ENCODE data around the gene TWIST2.

Gene TWIST2

DNA sequence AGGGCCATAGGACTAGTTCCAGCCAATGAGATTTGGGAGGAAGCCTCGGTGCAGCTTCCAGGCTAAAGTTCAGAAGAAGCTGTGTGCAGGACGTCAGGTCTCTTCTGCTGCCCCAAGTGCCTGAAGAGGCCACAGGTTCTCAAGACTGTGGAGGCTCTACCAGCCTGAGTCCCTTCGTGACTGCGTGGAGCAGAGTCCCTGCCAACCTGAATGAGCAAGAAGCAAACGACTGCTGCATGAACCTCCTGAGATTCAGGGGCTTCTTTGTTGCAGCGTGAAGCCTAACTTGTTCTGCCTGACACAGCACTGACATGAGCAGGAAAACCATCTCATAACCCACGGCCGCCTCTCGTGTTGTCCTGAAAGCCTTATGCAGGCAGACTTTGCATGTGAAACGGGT is 39.7 kb downstream of the TWIST2 start:
- H3K9ac ChIP-seq (ENCODE audit: low read depth, low read length) = no peak overlapping the region
- no peaks in the 10 kb centered on the region for H3K9me3 ChIP-seq (replicated peaks; ENCODE audit: low read length)
- peaks cover 3% of the 10 kb centered on the region for H3K4me1 ChIP-seq (ENCODE audit: control insufficient read depth, insufficient read depth, low read length)
- H3K4me3 ChIP-seq (ENCODE audit: low read length) = no peak overlapping the region
- no peak overlapping the region for H3K4me2 ChIP-seq (ENCODE audit: low read length)
- peaks cover 15% of the 10 kb centered on the region for H3K36me3 ChIP-seq (ENCODE audit: insufficient read depth, low read length)
- no peaks in the 10 kb centered on the region for H3K27me3 ChIP-seq (ENCODE audit: control insufficient read depth, insufficient read depth, low read length)

DNA sequence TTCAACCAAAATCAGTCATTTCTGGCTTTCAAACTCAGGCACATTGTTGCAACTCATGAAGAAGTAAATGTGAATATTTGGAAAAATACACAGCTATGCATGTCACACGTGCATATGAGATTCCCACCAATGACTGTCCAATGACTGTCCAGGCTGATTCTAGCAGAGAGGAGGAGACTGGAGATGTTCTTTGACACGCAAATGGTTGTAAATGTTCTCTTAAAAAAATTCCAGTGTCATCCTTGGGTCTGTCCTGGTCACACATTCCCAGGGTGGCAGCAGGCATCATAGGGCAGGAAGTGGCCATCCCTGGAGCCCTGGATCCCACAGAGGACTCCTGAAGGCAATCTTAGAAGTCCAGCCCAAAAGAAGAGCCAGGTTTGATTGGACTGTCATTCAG is 40.9 kb downstream of the TWIST2 start:
- Histone ChIP-seq H3K36me3 (ENCODE audit: insufficient read depth, low read length) (peaks cover 15% of the 10 kb centered on the region), H3K4me3 (ENCODE audit: low read length) (no peak overlapping the region), H3K4me1 (ENCODE audit: control insufficient read depth, insufficient read depth, low read length) (no peaks in the 10 kb centered on the region), H3K9ac (ENCODE audit: low read depth, low read length) (no peak overlapping the region), H3K4me2 (ENCODE audit: low read length) (no peak overlapping the region), H3K27me3 (ENCODE audit: control insufficient read depth, insufficient read depth, low read length) (no peaks in the 10 kb centered on the region), H3K9me3 (replicated peaks; ENCODE audit: low read length) (no peaks in the 10 kb centered on the region)

- H3K9ac ChIP-seq (ENCODE audit: low read depth, low read length) = no peak overlapping the region
- peaks cover 15% of the 10 kb centered on the region for H3K36me3 ChIP-seq (ENCODE audit: insufficient read depth, low read length)
- no peaks in the 10 kb centered on the region for H3K9me3 ChIP-seq (replicated peaks; ENCODE audit: low read length)
- no peaks in the 10 kb centered on the region for H3K27me3 ChIP-seq (ENCODE audit: control insufficient read depth, insufficient read depth, low read length)
- no peak overlapping the region for H3K4me3 ChIP-seq (ENCODE audit: low read length)
- peaks cover 3% of the 10 kb centered on the region for H3K4me1 ChIP-seq (ENCODE audit: control insufficient read depth, insufficient read depth, low read length)
- H3K4me2 ChIP-seq (ENCODE audit: low read length) = no peak overlapping the region
Measured at GRCh38 chr2:238890131-238890530, 42.2 kb downstream of the TWIST2 start.

GRCh38 chr2:238890618-238891456 is 43.0 kb downstream of the TWIST2 start:
- Histone ChIP-seq H3K9ac (ENCODE audit: low read depth, low read length) (no peak overlapping the region), H3K27me3 (ENCODE audit: control insufficient read depth, insufficient read depth, low read length) (no peaks in the 10 kb centered on the region), H3K4me1 (ENCODE audit: control insufficient read depth, insufficient read depth, low read length) (peaks cover 10% of the 10 kb centered on the region), H3K4me3 (ENCODE audit: low read length) (no peak overlapping the region), H3K4me2 (ENCODE audit: low read length) (no peak overlapping the region), H3K9me3 (replicated peaks; ENCODE audit: low read length) (no peaks in the 10 kb centered on the region), H3K36me3 (ENCODE audit: insufficient read depth, low read length) (peaks cover 15% of the 10 kb centered on the region)

- peaks cover 18% of the 10 kb centered on the region for H3K4me1 ChIP-seq (ENCODE audit: control insufficient read depth, insufficient read depth, low read length)
- H3K9ac ChIP-seq (ENCODE audit: low read depth, low read length) = no peak overlapping the region
- peaks cover 15% of the 10 kb centered on the region for H3K36me3 ChIP-seq (ENCODE audit: insufficient read depth, low read length)
- no peaks in the 10 kb centered on the region for H3K27me3 ChIP-seq (ENCODE audit: control insufficient read depth, insufficient read depth, low read length)
- no peak overlapping the region for H3K4me3 ChIP-seq (ENCODE audit: low read length)
- no peak overlapping the region for H3K4me2 ChIP-seq (ENCODE audit: low read length)
- no peaks in the 10 kb centered on the region for H3K9me3 ChIP-seq (replicated peaks; ENCODE audit: low read length)
Measured at GRCh38 chr2:238891457-238892203, 43.7 kb downstream of the TWIST2 start.

GRCh38 chr2:238892204-238892500 is 44.3 kb downstream of the TWIST2 start:
- no peak overlapping the region for H3K4me2 ChIP-seq (ENCODE audit: low read length)
- no peaks in the 10 kb centered on the region for H3K9me3 ChIP-seq (replicated peaks; ENCODE audit: low read length)

GRCh38 chr2:238892796-238893195 is 44.9 kb downstream of the TWIST2 start:
- peaks cover 19% of the 10 kb centered on the region for H3K4me1 ChIP-seq (ENCODE audit: control insufficient read depth, insufficient read depth, low read length)
- no peak overlapping the region for H3K4me3 ChIP-seq (ENCODE audit: low read length)
- no peak overlapping the region for H3K4me2 ChIP-seq (ENCODE audit: low read length)
- no peaks in the 10 kb centered on the region for H3K9me3 ChIP-seq (replicated peaks; ENCODE audit: low read length)
- no peak overlapping the region for H3K9ac ChIP-seq (ENCODE audit: low read depth, low read length)
- no peaks in the 10 kb centered on the region for H3K27me3 ChIP-seq (ENCODE audit: control insufficient read depth, insufficient read depth, low read length)
- H3K36me3 ChIP-seq (ENCODE audit: insufficient read depth, low read length) = peaks cover 8% of the 10 kb centered on the region

More at GRCh38 chr2:238892204-238892500, 44.3 kb downstream of the TWIST2 start:
- Histone ChIP-seq H3K4me1 (ENCODE audit: control insufficient read depth, insufficient read depth, low read length) (peaks cover 19% of the 10 kb centered on the region), H3K27me3 (ENCODE audit: control insufficient read depth, insufficient read depth, low read length) (no peaks in the 10 kb centered on the region), H3K4me3 (ENCODE audit: low read length) (no peak overlapping the region), H3K36me3 (ENCODE audit: insufficient read depth, low read length) (peaks cover 10% of the 10 kb centered on the region), H3K9ac (ENCODE audit: low read depth, low read length) (no peak overlapping the region)

GRCh38 chr2:238893349-238894000 is 45.6 kb downstream of the TWIST2 start:
- H3K36me3 ChIP-seq (ENCODE audit: insufficient read depth, low read length) = peaks cover 8% of the 10 kb centered on the region
- H3K9me3 ChIP-seq (replicated peaks; ENCODE audit: low read length) = no peaks in the 10 kb centered on the region
- no peaks in the 10 kb centered on the region for H3K27me3 ChIP-seq (ENCODE audit: control insufficient read depth, insufficient read depth, low read length)
- no peak overlapping the region for H3K4me3 ChIP-seq (ENCODE audit: low read length)
- no peak overlapping the region for H3K4me2 ChIP-seq (ENCODE audit: low read length)
- no peak overlapping the region for H3K9ac ChIP-seq (ENCODE audit: low read depth, low read length)
- peaks cover 19% of the 10 kb centered on the region for H3K4me1 ChIP-seq (ENCODE audit: control insufficient read depth, insufficient read depth, low read length)

GRCh38 chr2:238894226-238894949 is 46.5 kb downstream of the TWIST2 start:
- no peak overlapping the region for H3K9ac ChIP-seq (ENCODE audit: low read depth, low read length)
- peaks cover 19% of the 10 kb centered on the region for H3K4me1 ChIP-seq (ENCODE audit: control insufficient read depth, insufficient read depth, low read length)
- H3K27me3 ChIP-seq (ENCODE audit: control insufficient read depth, insufficient read depth, low read length) = no peaks in the 10 kb centered on the region
- no peak overlapping the region for H3K4me2 ChIP-seq (ENCODE audit: low read length)
- H3K4me3 ChIP-seq (ENCODE audit: low read length) = no peak overlapping the region
- peaks cover 8% of the 10 kb centered on the region for H3K36me3 ChIP-seq (ENCODE audit: insufficient read depth, low read length)
- no peaks in the 10 kb centered on the region for H3K9me3 ChIP-seq (replicated peaks; ENCODE audit: low read length)

- peaks cover 19% of the 10 kb centered on the region for H3K4me1 ChIP-seq (ENCODE audit: control insufficient read depth, insufficient read depth, low read length)
- H3K4me3 ChIP-seq (ENCODE audit: low read length) = no peak overlapping the region
- H3K36me3 ChIP-seq (ENCODE audit: insufficient read depth, low read length) = peaks cover 6% of the 10 kb centered on the region
- no peaks in the 10 kb centered on the region for H3K27me3 ChIP-seq (ENCODE audit: control insufficient read depth, insufficient read depth, low read length)
- H3K9ac ChIP-seq (ENCODE audit: low read depth, low read length) = no peak overlapping the region
- H3K4me2 ChIP-seq (ENCODE audit: low read length) = no peak overlapping the region
- H3K9me3 ChIP-seq (replicated peaks; ENCODE audit: low read length) = no peaks in the 10 kb centered on the region
Measured at GRCh38 chr2:238894950-238895298, 47.0 kb downstream of the TWIST2 start.

- Histone ChIP-seq H3K27me3 (ENCODE audit: control insufficient read depth, insufficient read depth, low read length) (no peaks in the 10 kb centered on the region), H3K4me3 (ENCODE audit: low read length) (peak overlapping the region; percentile 44), H3K9ac (ENCODE audit: low read depth, low read length) (peak overlapping the region; percentile 35), H3K9me3 (replicated peaks; ENCODE audit: low read length) (no peaks in the 10 kb centered on the region), H3K4me1 (ENCODE audit: control insufficient read depth, insufficient read depth, low read length) (peaks cover 24% of the 10 kb centered on the region), H3K36me3 (ENCODE audit: insufficient read depth, low read length) (peaks cover under 1% of the 10 kb centered on the region), H3K4me2 (ENCODE audit: low read length) (peak overlapping the region; percentile 64)
Measured at GRCh38 chr2:238895361-238895882, 47.5 kb downstream of the TWIST2 start.

Data from skeletal muscle satellite cell (primary cell).